T-helper 2 cell treated with Interferon-gamma antibody and Interleukin-4, amounts not matched to agents 5 μg/mL and 100 μg/mL, for 36 hours (primary cell): Measurements from ENCODE around the gene SEMA4B.
"Not testable (repeated sequence)": the region's sequence is repeated elsewhere in the genome, so short reads cannot be mapped to it uniquely, and the experiment has no call there.

ENCODE experiments used
- DNase-seq: peaks from one replicate; pipeline ENCODE4 v3.0.0; 2021; ENCODE audit warnings: low spot score
- H3K27ac Mint-ChIP-seq: one replicate; pipeline ENCODE4 v1.8.0; 2021; ENCODE audit warnings: mild to moderate bottlenecking, mixed read lengths
- H3K27me3 Mint-ChIP-seq: one replicate; pipeline ENCODE4 v1.8.0; 2021; ENCODE audit warnings: low read depth, mixed read lengths
- H3K36me3 Mint-ChIP-seq: one replicate; pipeline ENCODE4 v1.8.0; 2021; ENCODE audit warnings: low read depth, mixed read lengths
- H3K4me1 Mint-ChIP-seq: one replicate; pipeline ENCODE4 v1.8.0; 2021; ENCODE audit warnings: low read depth, mixed read lengths
- H3K4me3 Mint-ChIP-seq: one replicate; pipeline ENCODE4 v1.8.0; 2022; ENCODE audit warnings: mild to moderate bottlenecking, moderate library complexity, mixed read lengths
- H3K9me3 Mint-ChIP-seq: one replicate; pipeline ENCODE4 v1.8.0; 2021; ENCODE audit warnings: mixed read lengths

The SEMA4B gene

DNA sequence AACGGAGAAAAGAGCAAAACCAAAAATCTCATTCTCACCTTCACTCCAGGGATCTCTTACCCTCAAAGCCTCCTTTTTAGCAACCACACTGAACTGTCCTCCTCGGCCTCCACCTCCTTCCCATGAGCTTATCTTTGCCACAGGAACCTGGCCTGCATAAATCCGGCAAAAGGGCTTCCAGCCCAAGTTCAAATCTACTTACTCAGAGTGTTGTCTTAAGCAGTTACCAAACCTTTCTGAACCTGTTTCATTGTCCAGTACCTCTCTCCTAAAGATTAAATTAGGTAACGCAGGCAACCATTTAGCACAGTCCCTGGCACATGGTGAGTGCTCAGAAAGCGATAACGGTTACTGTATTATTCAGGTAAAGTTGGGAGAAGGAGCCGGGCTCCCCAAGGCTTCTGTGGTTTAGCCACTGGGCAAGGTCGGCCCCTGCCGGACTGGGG lies 31.8 kb downstream of the SEMA4B start:
- H3K27ac Mint-ChIP-seq = peak overlapping the region; percentile 95
- no peaks in the 10 kb centered on the region for H3K9me3 Mint-ChIP-seq
- H3K4me3 Mint-ChIP-seq = peak overlapping the region; percentile 96
- peaks cover 49% of the 10 kb centered on the region for H3K36me3 Mint-ChIP-seq
- peaks cover 36% of the 10 kb centered on the region for H3K4me1 Mint-ChIP-seq
- DNase-seq = no peak
- H3K27me3 Mint-ChIP-seq = no peaks in the 10 kb centered on the region

DNA sequence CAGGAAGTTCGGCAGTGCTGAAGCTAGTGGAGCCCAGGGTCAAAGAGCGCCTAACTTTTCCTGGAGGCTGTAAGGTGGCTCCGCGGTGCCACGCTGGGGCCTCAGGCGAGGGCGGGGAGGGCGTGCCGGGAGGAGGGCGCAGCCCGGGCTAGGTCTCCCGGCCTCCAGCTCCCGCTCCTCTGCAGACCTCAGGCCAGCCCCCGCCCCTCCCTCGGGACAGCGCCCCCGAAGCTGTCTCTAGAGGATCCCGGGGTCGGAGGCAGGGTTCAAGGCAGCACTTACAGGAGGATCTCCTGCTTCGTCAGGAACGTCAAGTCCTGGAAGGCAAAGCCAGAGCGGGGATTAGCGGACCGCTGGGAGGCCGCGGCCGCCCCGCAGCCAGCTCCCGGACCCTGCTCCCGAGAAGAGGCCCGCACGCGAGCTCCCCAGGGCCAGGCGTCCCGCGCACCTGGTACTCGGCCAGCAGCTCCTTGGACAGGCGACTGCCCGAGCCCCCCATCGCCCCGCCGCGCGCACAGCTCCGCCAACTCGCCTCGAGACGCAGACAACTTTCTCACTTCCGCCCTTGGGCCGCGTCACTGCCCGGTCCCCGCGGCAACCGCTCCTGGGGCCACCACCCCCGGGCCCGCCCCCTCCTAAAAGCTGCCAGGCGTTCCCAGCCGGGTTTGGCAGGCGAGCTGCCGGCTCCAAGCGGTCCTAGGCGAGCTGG lies 32.4 kb downstream of the SEMA4B start, which contains the start of gene CIB1:
TSS of gene CIB1 (minus strand) at position 555 of the 709 bp plus-strand sequence. CDS start at position 499, 56 bp downstream.
- peak within 1 kb of the TSS; percentile 95 for H3K27ac Mint-ChIP-seq
- peaks cover 54% of the 10 kb centered on the region for H3K36me3 Mint-ChIP-seq
- H3K9me3 Mint-ChIP-seq = no peaks in the 10 kb centered on the region
- H3K27me3 Mint-ChIP-seq = no peaks in the 10 kb centered on the region
- peaks cover 39% of the 10 kb centered on the region for H3K4me1 Mint-ChIP-seq
- DNase-seq = peak; percentile 98
- H3K4me3 Mint-ChIP-seq = peak within 1 kb of the TSS; percentile 96

GRCh38 chr15:90234096-90234988 lies 33.2 kb downstream of the SEMA4B start, which contains the start of gene GDPGP1:
Gene GDPGP1, plus strand, starts transcription at chr15:90234209. Its CDS starts 6,700 bp downstream, at chr15:90240909.
- Mint-ChIP-seq H3K27me3 (no peaks in the 10 kb centered on the region), H3K9me3 (no peaks in the 10 kb centered on the region), H3K27ac (peak within 1 kb of the TSS; percentile 95), H3K4me3 (peak within 1 kb of the TSS; percentile 96), H3K4me1 (peaks cover 40% of the 10 kb centered on the region), H3K36me3 (peaks cover 51% of the 10 kb centered on the region)
- no peak for DNase-seq

GRCh38 chr15:90239371-90239770 lies 38.2 kb downstream of the SEMA4B start:
- H3K4me3 Mint-ChIP-seq = no peak overlapping the region
- H3K27ac Mint-ChIP-seq = peak overlapping the region; percentile 55
- no peaks in the 10 kb centered on the region for H3K9me3 Mint-ChIP-seq
- H3K36me3 Mint-ChIP-seq = peaks cover 27% of the 10 kb centered on the region
- DNase-seq = no peak
- peaks cover 15% of the 10 kb centered on the region for H3K4me1 Mint-ChIP-seq
- no peaks in the 10 kb centered on the region for H3K27me3 Mint-ChIP-seq

GRCh38 chr15:90240856-90241255 lies 39.7 kb downstream of the SEMA4B start:
- peak overlapping the region; percentile 10 for H3K27ac Mint-ChIP-seq
- H3K4me3 Mint-ChIP-seq = no peak overlapping the region

GRCh38 chr15:90241343-90242192 lies 40.4 kb downstream of the SEMA4B start:
- H3K27ac Mint-ChIP-seq = peak overlapping the region; percentile 10
- H3K36me3 Mint-ChIP-seq = peaks cover 19% of the 10 kb centered on the region
- H3K4me3 Mint-ChIP-seq = no peak overlapping the region
- no peak for DNase-seq
- H3K4me1 Mint-ChIP-seq = peaks cover 8% of the 10 kb centered on the region
- H3K9me3 Mint-ChIP-seq = no peaks in the 10 kb centered on the region
- H3K27me3 Mint-ChIP-seq = no peaks in the 10 kb centered on the region

More at GRCh38 chr15:90240856-90241255, 39.7 kb downstream of the SEMA4B start:
- DNase-seq = no peak
- Mint-ChIP-seq H3K9me3 (no peaks in the 10 kb centered on the region), H3K36me3 (peaks cover 25% of the 10 kb centered on the region), H3K27me3 (no peaks in the 10 kb centered on the region), H3K4me1 (peaks cover 8% of the 10 kb centered on the region)

DNA sequence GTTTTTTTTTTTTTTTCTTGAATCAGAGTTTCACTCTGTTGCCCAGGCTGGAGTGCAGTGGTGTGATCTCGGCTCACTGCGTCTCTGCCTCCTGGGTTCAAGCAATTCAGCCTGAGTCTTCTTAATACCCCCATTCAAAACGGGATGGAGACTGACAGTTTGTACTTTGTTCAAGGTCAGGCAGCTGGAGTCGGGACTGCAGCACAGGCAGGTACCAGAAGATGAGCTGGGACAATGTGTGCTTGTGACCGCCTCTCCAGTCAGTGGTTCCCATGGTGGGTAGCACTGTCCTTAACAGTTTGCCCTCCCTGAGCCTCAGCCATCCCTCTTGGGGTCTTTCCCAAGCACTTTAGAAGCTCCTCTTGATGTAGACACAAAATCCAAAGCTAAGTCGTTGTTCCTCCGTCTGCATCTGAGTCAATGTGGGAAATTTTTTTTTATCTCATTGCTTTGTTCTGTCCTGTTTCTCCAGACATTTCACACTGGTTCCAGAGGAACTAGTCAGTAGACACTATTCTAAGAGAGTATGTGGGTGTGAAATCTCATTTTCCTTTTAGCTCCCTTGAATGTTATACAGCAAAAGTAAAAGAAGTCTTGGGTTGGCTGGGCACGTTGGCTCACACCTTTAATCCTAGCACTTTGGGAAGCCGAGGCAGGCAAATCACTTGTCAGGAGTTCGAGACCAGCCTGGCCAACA lies 43.0 kb downstream of the SEMA4B start:
- H3K4me1 Mint-ChIP-seq = peaks cover 10% of the 10 kb centered on the region
- H3K4me3 Mint-ChIP-seq = no peak overlapping the region
- DNase-seq = no peak
- no peaks in the 10 kb centered on the region for H3K9me3 Mint-ChIP-seq
- peaks cover 5% of the 10 kb centered on the region for H3K36me3 Mint-ChIP-seq
- H3K27me3 Mint-ChIP-seq = no peaks in the 10 kb centered on the region
- no peak overlapping the region for H3K27ac Mint-ChIP-seq

DNA sequence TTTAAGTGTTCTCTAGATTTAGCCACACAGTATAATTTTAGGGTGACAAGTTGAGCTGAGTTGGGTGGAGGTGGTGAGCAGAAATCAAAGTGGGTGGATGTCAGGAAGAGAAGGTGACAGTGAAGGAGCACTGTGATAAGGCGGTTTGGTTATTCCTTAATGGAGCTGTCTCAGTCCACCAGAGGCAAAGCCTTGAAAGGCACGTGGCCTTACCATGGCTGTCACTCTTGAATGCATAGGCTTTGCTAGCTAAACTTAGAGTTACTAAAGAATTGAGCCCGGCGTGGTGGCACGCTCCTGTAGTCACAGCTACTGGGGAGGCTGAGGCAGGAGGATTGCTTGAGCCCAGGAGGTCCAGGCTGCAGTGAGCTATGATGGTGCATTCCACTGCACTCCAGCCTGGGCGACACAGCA lies 47.7 kb downstream of the SEMA4B start:
- DNase-seq = no peak
- H3K9me3 Mint-ChIP-seq = no peaks in the 10 kb centered on the region
- peak overlapping the region; percentile 42 for H3K27ac Mint-ChIP-seq
- H3K27me3 Mint-ChIP-seq = no peaks in the 10 kb centered on the region
- H3K4me3 Mint-ChIP-seq = peak overlapping the region; percentile 74
- peaks cover 13% of the 10 kb centered on the region for H3K4me1 Mint-ChIP-seq
- no peaks in the 10 kb centered on the region for H3K36me3 Mint-ChIP-seq

DNA sequence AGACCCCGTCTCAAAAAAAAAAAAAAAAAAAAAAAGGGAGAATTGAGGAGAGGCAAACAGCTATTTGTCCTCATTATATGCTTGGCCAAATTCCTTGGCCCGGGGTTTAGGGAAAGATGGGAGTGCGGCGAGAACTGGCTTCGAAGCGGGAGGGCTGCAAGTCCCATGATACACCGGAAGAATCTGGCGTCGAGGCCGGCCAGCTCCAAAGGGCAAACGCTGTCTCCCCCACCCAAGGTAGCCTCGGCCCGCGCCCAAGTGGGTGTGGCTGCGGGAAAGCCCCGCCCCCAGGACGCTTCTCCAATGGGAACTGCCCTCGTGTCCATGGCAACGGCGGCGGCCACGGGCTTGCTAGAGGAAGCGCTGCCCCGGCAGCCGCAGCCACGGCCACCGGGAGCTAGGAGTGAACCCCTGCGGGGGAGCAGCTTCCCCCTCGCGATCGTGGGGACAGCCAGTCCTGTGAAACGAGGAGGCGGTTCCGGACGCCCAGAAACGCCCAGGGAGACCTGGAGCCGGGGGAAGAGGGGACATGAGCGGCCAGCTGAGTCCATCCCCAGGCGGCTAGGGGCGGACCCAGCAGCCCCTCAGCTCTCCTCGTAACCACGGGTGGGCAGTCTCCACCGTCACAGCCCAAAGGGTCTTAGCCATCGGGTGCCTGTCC lies 48.2 kb downstream of the SEMA4B start, which contains the start of gene TTLL13:
TSS of gene TTLL13 (plus strand) at position 354 of the 661 bp plus-strand sequence. CDS start 1,075 bp downstream, outside the sequence.
- Mint-ChIP-seq H3K36me3 (no peaks in the 10 kb centered on the region), H3K27ac (peak within 1 kb of the TSS; percentile 42), H3K9me3 (no peaks in the 10 kb centered on the region)

DNA sequence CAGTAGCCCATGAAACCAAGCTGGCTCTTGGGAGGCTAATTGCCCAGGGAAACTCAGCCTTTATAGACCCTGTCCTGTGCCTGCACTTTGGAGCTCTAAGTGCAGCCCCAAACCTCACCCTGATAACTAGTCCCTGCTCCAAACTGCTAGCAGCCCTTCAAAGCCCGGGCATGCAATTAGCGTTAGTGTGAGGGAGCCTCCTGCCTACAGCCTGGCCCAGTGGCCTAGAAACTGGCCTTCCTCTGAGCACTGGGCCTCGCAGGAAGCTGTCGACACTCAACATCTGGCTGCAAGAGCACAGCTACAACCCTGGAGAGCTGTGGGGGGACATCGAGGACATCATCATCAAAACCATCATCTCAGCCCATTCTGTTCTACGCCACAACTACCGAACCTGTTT lies 56.6 kb downstream of the SEMA4B start:
- Mint-ChIP-seq H3K36me3 (peaks cover 1% of the 10 kb centered on the region), H3K27me3 (no peaks in the 10 kb centered on the region), H3K9me3 (no peaks in the 10 kb centered on the region), H3K27ac (no peak overlapping the region), H3K4me3 (no peak overlapping the region), H3K4me1 (peaks cover 17% of the 10 kb centered on the region)
- DNase-seq = no peak

More for the DNA sequence above, 48.2 kb downstream of the SEMA4B start, which contains the start of gene TTLL13:
- Mint-ChIP-seq H3K4me3 (peak within 1 kb of the TSS; percentile 78), H3K4me1 (peaks cover 13% of the 10 kb centered on the region), H3K27me3 (no peaks in the 10 kb centered on the region)
- DNase-seq = peak; percentile 83

- peak overlapping the region; percentile 79 for H3K27ac Mint-ChIP-seq
- H3K4me1 Mint-ChIP-seq = peaks cover 25% of the 10 kb centered on the region
- H3K9me3 Mint-ChIP-seq = no peaks in the 10 kb centered on the region
- peak overlapping the region; percentile 38 for H3K4me3 Mint-ChIP-seq
- H3K27me3 Mint-ChIP-seq = no peaks in the 10 kb centered on the region
- DNase-seq = no peak
- H3K36me3 Mint-ChIP-seq = peaks cover 1% of the 10 kb centered on the region
These were observed 58.4 kb downstream of the SEMA4B start for GRCh38 chr15:90259524-90259923.

- H3K27ac Mint-ChIP-seq, H3K36me3 Mint-ChIP-seq: not testable (repeated sequence)
These were observed 59.6 kb downstream of the SEMA4B start for GRCh38 chr15:90260731-90261130.

More at GRCh38 chr15:90260731-90261130, 59.6 kb downstream of the SEMA4B start:
- H3K4me1 Mint-ChIP-seq = peaks cover 30% of the 10 kb centered on the region
- H3K27me3 Mint-ChIP-seq, DNase-seq, H3K4me3 Mint-ChIP-seq, H3K9me3 Mint-ChIP-seq: not testable (repeated sequence)
